Trophoblast cell (in vitro differentiated cells and primary cell): ENCODE measurements around the gene C9orf40.

Source experiments
- DNase-seq, 2 donors: peaks; one replicate each; pipeline ENCODE4 v3.0.0-alpha.2; 2016
- H2AFZ ChIP-seq: 2 replicates; pipeline ENCODE4 v1.6.1; 2013; ENCODE audit warnings: low read length, moderate library complexity, mild to moderate bottlenecking; ENCODE audit not compliant: insufficient read depth, poor library complexity
- H2AK5ac ChIP-seq: 2 replicates; pipeline ENCODE4 v1.6.1; 2013; ENCODE audit warnings: mild to moderate bottlenecking, low read length
- H2BK120ac ChIP-seq: 2 replicates; pipeline ENCODE4 v1.6.1; 2013; ENCODE audit warnings: low read length, mild to moderate bottlenecking, moderate library complexity; ENCODE audit not compliant: insufficient read depth, poor library complexity
- H2BK12ac ChIP-seq: 2 replicates; pipeline ENCODE4 v1.6.1; 2013; ENCODE audit warnings: mild to moderate bottlenecking, low read length, moderate library complexity
- H2BK5ac ChIP-seq: 2 replicates; pipeline ENCODE4 v1.6.1; 2013; ENCODE audit warnings: low read length, low read depth, moderate library complexity, mild to moderate bottlenecking; ENCODE audit not compliant: poor library complexity
- H3K14ac ChIP-seq: 2 replicates; pipeline ENCODE4 v1.6.1; 2013; ENCODE audit warnings: mild to moderate bottlenecking, low read length
- H3K18ac ChIP-seq: 2 replicates; pipeline ENCODE4 v1.6.1; 2013; ENCODE audit warnings: mild to moderate bottlenecking, low read length
- H3K23ac ChIP-seq: 2 replicates; pipeline ENCODE4 v1.6.1; 2013; ENCODE audit warnings: low read length
- H3K27ac ChIP-seq: 2 replicates; pipeline ENCODE4 v1.5.1; 2013; ENCODE audit warnings: low read depth, mild to moderate bottlenecking, inconsistent platforms, low read length, moderate library complexity
- H3K27me3 ChIP-seq: 2 replicates; pipeline ENCODE4 v1.6.1; 2013; ENCODE audit warnings: inconsistent platforms, mild to moderate bottlenecking, low read length, moderate library complexity; ENCODE audit not compliant: insufficient read depth
- H3K36me3 ChIP-seq, 2 experiments: 1 replicate in 1 of 2; 2 replicates in 1 of 2; pipeline ENCODE4 v1.6.1; 2013; ENCODE audit warnings: low read length in 2 of 2, mild to moderate bottlenecking in 2 of 2, moderate library complexity in 1 of 2; ENCODE audit not compliant: insufficient read depth in 2 of 2, control insufficient read depth in 1 of 2
- H3K4ac ChIP-seq: 2 replicates; pipeline ENCODE4 v1.6.1; 2013; ENCODE audit warnings: low read depth, mild to moderate bottlenecking, low read length, moderate library complexity
- H3K4me1 ChIP-seq, 2 experiments: 1 replicate in 1 of 2; 2 replicates in 1 of 2; pipeline ENCODE4 v1.6.1; 2013; ENCODE audit warnings: low read length in 2 of 2, mild to moderate bottlenecking in 2 of 2, moderate library complexity in 1 of 2; ENCODE audit not compliant: insufficient read depth in 2 of 2, control insufficient read depth in 1 of 2
- H3K4me2 ChIP-seq: 2 replicates; pipeline ENCODE4 v1.6.1; 2013; ENCODE audit warnings: inconsistent platforms, mild to moderate bottlenecking, low read length, moderate library complexity
- H3K4me3 ChIP-seq: 2 replicates; pipeline ENCODE4 v1.5.1; 2013; ENCODE audit warnings: mild to moderate bottlenecking, low read depth, low read length, inconsistent platforms
- H3K79me1 ChIP-seq: one replicate; pipeline ENCODE4 v1.6.1; 2013; ENCODE audit warnings: low read length
- H3K79me2 ChIP-seq: 2 replicates; pipeline ENCODE4 v1.6.1; 2013; ENCODE audit warnings: low read length, mild to moderate bottlenecking; ENCODE audit not compliant: control insufficient read depth, insufficient read depth, poor library complexity
- H3K9ac ChIP-seq: 2 replicates; pipeline ENCODE4 v1.6.1; 2013; ENCODE audit warnings: mild to moderate bottlenecking, low read length
- H3K9me3 ChIP-seq: 2 replicates; pipeline ENCODE4 v1.6.1; 2013; ENCODE audit warnings: low read depth, mild to moderate bottlenecking, control low read depth, inconsistent platforms, low read length; ENCODE audit not compliant: insufficient read depth
- H4K12ac ChIP-seq: 2 replicates; pipeline ENCODE4 v1.6.1; 2013; ENCODE audit warnings: low read depth, mild to moderate bottlenecking, low read length, moderate library complexity
- H4K8ac ChIP-seq: 2 replicates; pipeline ENCODE4 v1.6.1; 2013; ENCODE audit warnings: low read depth, mild to moderate bottlenecking, low read length, moderate library complexity
- H4K91ac ChIP-seq: one replicate; pipeline ENCODE4 v1.6.1; 2013; ENCODE audit warnings: low read depth, mild to moderate bottlenecking, low read length, moderate library complexity
- WGBS: extraction: QIAGEN DNeasy Blood & Tissue Kit; methylation state at CpG from one replicate; pipeline ENCODE4 v1.1.7; 2013; ENCODE audit warnings: missing lambda C conversion rate; ENCODE audit not compliant: insufficient read length, insufficient coverage; ENCODE audit errors: extremely low coverage; 5-methylcytosine and 5-hydroxymethylcytosine counted together

Gene C9orf40

DNA sequence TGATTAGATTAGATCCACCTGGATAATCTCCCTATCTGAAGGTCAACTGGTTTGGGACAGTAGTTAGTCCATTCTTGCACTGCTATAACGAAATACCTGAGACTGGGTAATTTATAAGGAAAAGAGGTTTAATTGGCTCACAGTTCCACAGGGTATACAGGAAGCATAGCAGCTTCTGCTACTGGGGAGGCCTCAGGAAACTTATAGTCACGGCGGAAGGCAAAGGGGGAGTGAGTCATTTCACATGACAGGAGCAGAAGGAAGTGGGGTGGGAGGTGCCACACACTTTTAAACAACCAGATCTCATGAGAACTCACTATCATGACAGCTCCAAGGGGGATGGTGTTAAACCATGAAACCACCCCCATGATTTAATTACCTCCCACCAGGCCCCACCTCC lies 9.9 kb downstream of the C9orf40 start:
- peak in 1 of 2 donors; percentile 6 for DNase-seq
- H2BK5ac ChIP-seq, result no peak overlapping the region
- no peak overlapping the region for H3K14ac ChIP-seq
- no peak overlapping the region for H3K4me3 ChIP-seq
- H3K18ac ChIP-seq, result no peak overlapping the region
- H3K79me1 ChIP-seq, result no peaks in the 10 kb centered on the region
- H3K27ac ChIP-seq, result no peak overlapping the region
- WGBS, result no CpG with 5 or more reads among the region's 3 CpGs
- no peak overlapping the region for H3K4me2 ChIP-seq
- H2BK120ac ChIP-seq, result no peak overlapping the region
- H2AFZ ChIP-seq, result no peak overlapping the region
- H3K9ac ChIP-seq, result no peak overlapping the region
- no peak overlapping the region for H2BK12ac ChIP-seq
- no peaks in the 10 kb centered on the region for H3K4me1 ChIP-seq
- no peak overlapping the region for H4K8ac ChIP-seq
- no peaks in the 10 kb centered on the region for H3K27me3 ChIP-seq
- no peak overlapping the region for H3K4ac ChIP-seq
- H3K36me3 ChIP-seq, result no peaks in the 10 kb centered on the region
- no peak overlapping the region for H4K12ac ChIP-seq
- no peak overlapping the region for H4K91ac ChIP-seq
- no peaks in the 10 kb centered on the region for H3K9me3 ChIP-seq
- no peaks in the 10 kb centered on the region for H3K79me2 ChIP-seq
- no peak overlapping the region for H3K23ac ChIP-seq
- H2AK5ac ChIP-seq, result no peak overlapping the region

DNA sequence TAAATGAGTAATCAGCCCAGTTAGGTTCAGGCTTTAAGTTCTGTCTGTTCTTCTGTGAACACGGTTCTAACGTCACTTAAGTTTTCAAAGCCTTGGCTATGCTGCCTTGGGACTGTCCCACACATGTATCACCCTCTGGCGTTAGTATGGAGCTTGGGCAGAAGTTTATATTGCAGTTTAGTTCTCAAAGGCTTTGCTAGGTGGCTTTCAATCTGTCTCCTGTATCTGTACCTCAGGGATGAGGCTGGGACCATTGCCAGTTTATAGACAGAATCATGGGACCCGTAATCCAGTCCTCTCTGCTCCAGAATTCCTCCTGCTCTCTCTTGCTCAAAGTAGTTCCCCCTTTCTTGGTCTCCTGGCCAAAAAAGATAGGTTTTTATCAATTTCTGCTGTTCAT lies 12.1 kb downstream of the C9orf40 start:
- peak in 1 of 2 donors; percentile 57 for DNase-seq
- Histone ChIP-seq H3K79me2 (no peaks in the 10 kb centered on the region), H3K14ac (no peak overlapping the region), H3K9me3 (no peaks in the 10 kb centered on the region), H4K12ac (no peak overlapping the region), H3K4me1 (no peaks in the 10 kb centered on the region), H4K8ac (no peak overlapping the region), H3K18ac (no peak overlapping the region), H3K4ac (no peak overlapping the region), H3K4me2 (no peak overlapping the region), H3K23ac (no peak overlapping the region), H3K79me1 (no peaks in the 10 kb centered on the region), H4K91ac (no peak overlapping the region), H2BK5ac (no peak overlapping the region), H3K4me3 (no peak overlapping the region), H3K36me3 (no peaks in the 10 kb centered on the region), H3K27me3 (no peaks in the 10 kb centered on the region), H2AFZ (no peak overlapping the region), H2BK120ac (no peak overlapping the region), H3K27ac (no peak overlapping the region), H2BK12ac (no peak overlapping the region), H2AK5ac (no peak overlapping the region), H3K9ac (no peak overlapping the region)
- no CpG with 5 or more reads among the region's 4 CpGs for WGBS

DNA sequence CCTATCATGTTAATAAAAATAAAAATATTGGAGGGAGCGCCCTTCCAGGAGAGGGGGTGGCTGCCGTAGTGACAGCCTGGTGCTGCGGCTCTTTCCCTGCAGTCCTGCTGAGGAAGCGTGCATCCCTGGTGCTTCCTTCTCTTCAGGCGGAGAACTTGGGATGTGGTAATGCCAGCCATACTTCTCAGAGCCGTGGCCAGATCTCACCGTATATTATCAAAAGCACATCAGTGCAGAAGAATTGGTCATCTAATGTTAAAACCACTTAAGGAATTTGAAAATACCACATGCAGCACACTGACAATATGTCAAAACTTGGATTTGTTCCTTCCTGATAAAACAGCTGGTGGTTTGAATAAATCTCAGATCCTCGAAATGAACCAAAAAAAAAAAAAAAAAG lies 17.7 kb downstream of the C9orf40 start:
- no peak overlapping the region for H3K27ac ChIP-seq
- H3K18ac ChIP-seq, result no peak overlapping the region
- H3K23ac ChIP-seq, result no peak overlapping the region
- no peak overlapping the region for H2AK5ac ChIP-seq
- H3K4ac ChIP-seq, result no peak overlapping the region
- H2BK12ac ChIP-seq, result no peak overlapping the region
- no peak overlapping the region for H3K14ac ChIP-seq
- H3K9me3 ChIP-seq, result no peaks in the 10 kb centered on the region
- no peaks in the 10 kb centered on the region for H3K36me3 ChIP-seq
- H2BK5ac ChIP-seq, result no peak overlapping the region
- H4K12ac ChIP-seq, result no peak overlapping the region
- H3K4me3 ChIP-seq, result no peak overlapping the region
- no peak overlapping the region for H3K9ac ChIP-seq
- DNase-seq, result peak in 1 of 2 donors; percentile 45
- no peaks in the 10 kb centered on the region for H3K4me1 ChIP-seq
- H2AFZ ChIP-seq, result no peak overlapping the region
- no peaks in the 10 kb centered on the region for H3K79me2 ChIP-seq
- no peak overlapping the region for H4K91ac ChIP-seq
- WGBS, result no CpG with 5 or more reads among the region's 8 CpGs
- no peak overlapping the region for H2BK120ac ChIP-seq
- H3K4me2 ChIP-seq, result no peak overlapping the region
- H4K8ac ChIP-seq, result no peak overlapping the region
- no peaks in the 10 kb centered on the region for H3K27me3 ChIP-seq
- no peaks in the 10 kb centered on the region for H3K79me1 ChIP-seq

DNA sequence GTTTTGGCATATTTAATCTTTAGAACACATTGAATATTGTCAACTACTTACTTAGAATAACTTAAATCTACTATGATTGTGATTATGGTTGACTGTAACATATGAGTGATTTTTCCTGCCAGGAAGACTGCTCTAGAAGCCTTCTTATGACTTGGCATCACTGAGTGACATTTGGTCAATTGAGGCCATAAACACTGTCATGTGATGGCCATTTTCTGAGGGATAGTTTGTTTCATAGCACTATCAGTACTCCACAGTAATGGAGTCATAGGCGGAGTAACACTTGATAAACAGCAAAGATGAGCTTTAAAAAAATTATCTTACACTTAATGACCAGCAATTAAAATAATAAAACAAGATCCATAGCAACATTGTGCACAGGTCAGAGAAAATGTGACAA lies 31.0 kb downstream of the C9orf40 start:
- no peak overlapping the region for H3K9ac ChIP-seq
- H3K9me3 ChIP-seq, result no peaks in the 10 kb centered on the region
- no peak overlapping the region for H4K91ac ChIP-seq
- H3K36me3 ChIP-seq, result no peaks in the 10 kb centered on the region
- no peak overlapping the region for H3K18ac ChIP-seq
- H2BK12ac ChIP-seq, result no peak overlapping the region
- no peak for DNase-seq
- no peak overlapping the region for H3K14ac ChIP-seq
- WGBS, result no CpG with 5 or more reads among the region's 1 CpG
- H2BK120ac ChIP-seq, result no peak overlapping the region
- H3K79me2 ChIP-seq, result no peaks in the 10 kb centered on the region
- no peaks in the 10 kb centered on the region for H3K27me3 ChIP-seq
- H4K12ac ChIP-seq, result no peak overlapping the region
- no peak overlapping the region for H2AK5ac ChIP-seq
- H3K79me1 ChIP-seq, result no peaks in the 10 kb centered on the region
- H3K4me2 ChIP-seq, result no peak overlapping the region
- no peak overlapping the region for H2BK5ac ChIP-seq
- no peak overlapping the region for H3K4me3 ChIP-seq
- no peak overlapping the region for H3K23ac ChIP-seq
- H3K4me1 ChIP-seq, result no peaks in the 10 kb centered on the region
- H4K8ac ChIP-seq, result no peak overlapping the region
- H3K4ac ChIP-seq, result no peak overlapping the region
- no peak overlapping the region for H2AFZ ChIP-seq
- no peak overlapping the region for H3K27ac ChIP-seq
